ENCODE data around the gene TEX44.

TEX44 gene

GRCh38 chr2:231602859-231603467 lies 10.3 kb downstream of the TEX44 start:
- no peak for TF ChIP-seq AEBP2 (tag by site-specific recombination; IDR thresholded peaks at IDR 0.05; ENCODE audit: borderline replicate concordance)
- no peak for TF ChIP-seq KLF7 (tag by site-specific recombination; IDR thresholded peaks at IDR 0.05; ENCODE audit: borderline replicate concordance)
- TF ChIP-seq, protein P1, sequence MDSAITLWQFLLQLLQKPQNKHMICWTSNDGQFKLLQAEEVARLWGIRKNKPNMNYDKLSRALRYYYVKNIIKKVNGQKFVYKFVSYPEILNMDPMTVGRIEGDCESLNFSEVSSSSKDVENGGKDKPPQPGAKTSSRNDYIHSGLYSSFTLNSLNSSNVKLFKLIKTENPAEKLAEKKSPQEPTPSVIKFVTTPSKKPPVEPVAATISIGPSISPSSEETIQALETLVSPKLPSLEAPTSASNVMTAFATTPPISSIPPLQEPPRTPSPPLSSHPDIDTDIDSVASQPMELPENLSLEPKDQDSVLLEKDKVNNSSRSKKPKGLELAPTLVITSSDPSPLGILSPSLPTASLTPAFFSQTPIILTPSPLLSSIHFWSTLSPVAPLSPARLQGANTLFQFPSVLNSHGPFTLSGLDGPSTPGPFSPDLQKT (IDR thresholded peaks at IDR 0.05; ENCODE audit: borderline replicate concordance, low read depth, low read length) = no peak
- no peak for TF ChIP-seq ZNF19 (tag by site-specific recombination; IDR thresholded peaks at IDR 0.05; ENCODE audit: low read depth)
- no peak for TF ChIP-seq ZNF146 (tag by site-specific recombination; IDR thresholded peaks at IDR 0.05)
- TF ChIP-seq ZNF433 (tag by site-specific recombination; IDR thresholded peaks at IDR 0.05; ENCODE audit: low read depth) = no peak
- TF ChIP-seq ZNF704 (tag by site-specific recombination; IDR thresholded peaks at IDR 0.05) = no peak
- no peak for TF ChIP-seq IKZF3 (tag by site-specific recombination; IDR thresholded peaks at IDR 0.05)
- TF ChIP-seq MYNN (tag by site-specific recombination; IDR thresholded peaks at IDR 0.05; ENCODE audit: borderline replicate concordance) = no peak
- TF ChIP-seq ZNF132 (tag by site-specific recombination; IDR thresholded peaks at IDR 0.05; ENCODE audit: borderline replicate concordance) = no peak
- CTCF ChIA-PET = interaction anchor here (0.6 to 5.6 kb wide), 12 partner anchors 9 to 138 kb away, joined by 3 to 56 read pairs (median 6); partner anchors contain the start of genes NCL and TEX44
- Histone ChIP-seq H3K4me1 (ENCODE audit: control insufficient read depth, insufficient read depth, low read length) (peaks cover 3% of the 10 kb centered on the region; the same call in 1 of the 2 replicates), H3K4me3 (ENCODE audit: low read depth, low read length) (no peak overlapping the region), H3K36me3 (ENCODE audit: control insufficient read depth in 2 of 2, insufficient read depth in 1 of 2, low read length in 2 of 2) (no peaks in the 10 kb centered on the region), H3K9me3 (ENCODE audit: control insufficient read depth, insufficient read depth, low read depth, low read length) (no peaks in the 10 kb centered on the region), H3K27ac (ENCODE audit: extremely low read depth, low read depth, low read length) (no peak overlapping the region)
- POLR2A ChIA-PET = no interaction called here

DNA sequence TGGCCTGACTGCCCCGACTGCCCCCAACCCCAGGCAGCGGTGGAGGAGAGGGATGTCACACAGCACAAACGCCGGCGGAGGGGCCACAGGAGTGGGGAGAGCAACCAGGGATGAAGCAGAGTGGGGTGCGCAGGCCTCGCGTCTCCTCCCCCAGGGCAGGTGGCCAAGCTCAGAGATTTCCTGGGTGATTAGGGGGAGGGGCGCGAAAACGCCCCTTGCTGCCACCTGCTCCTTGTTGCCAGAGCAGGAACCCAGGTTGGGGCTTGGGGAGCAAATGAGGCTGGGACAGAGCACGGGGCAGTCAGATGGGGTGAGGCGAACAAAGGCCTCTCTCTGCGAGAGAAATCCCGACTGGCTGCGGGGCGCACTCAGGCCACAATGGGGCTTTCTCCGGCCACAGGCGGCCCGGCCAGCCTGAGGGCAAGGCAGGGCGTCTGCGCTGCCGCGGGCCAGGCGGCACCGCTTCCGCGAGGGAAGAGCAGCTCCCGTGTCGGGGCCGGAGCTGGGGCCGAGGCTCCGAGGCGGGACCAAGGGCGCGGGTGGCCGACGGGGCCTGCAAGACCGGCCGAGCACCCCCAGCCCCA lies 11.5 kb downstream of the TEX44 start:
- peak overlapping the region; percentile 83 for H3K27ac ChIP-seq (ENCODE audit: extremely low read depth, low read depth, low read length)
- ChIA-PET CTCF (interaction anchor here (0.6 to 12.2 kb wide), 4 partner anchors 23 to 298 kb away, joined by 5 to 231 read pairs (median 54); no protein-coding TSS in a partner anchor), POLR2A (interaction anchor here (0.9 to 1.4 kb wide), 5 partner anchors 10 to 140 kb away, joined by 3 to 7 read pairs (median 5); partner anchors contain the start of genes NCL and PTMA)
- peaks cover 3% of the 10 kb centered on the region; the same call in 1 of the 2 replicates for H3K4me1 ChIP-seq (ENCODE audit: control insufficient read depth, insufficient read depth, low read length)
- H3K9me3 ChIP-seq (ENCODE audit: control insufficient read depth, insufficient read depth, low read depth, low read length) = no peaks in the 10 kb centered on the region
- H3K4me3 ChIP-seq (ENCODE audit: low read depth, low read length) = peak overlapping the region; percentile 44
- H3K36me3 ChIP-seq (ENCODE audit: control insufficient read depth in 2 of 2, insufficient read depth in 1 of 2, low read length in 2 of 2) = no peaks in the 10 kb centered on the region
- TF ChIP-seq ZNF510 (tag by site-specific recombination; IDR thresholded peaks at IDR 0.05; ENCODE audit: insufficient replicate concordance) (no peak), ZNF596 (tag by site-specific recombination; IDR thresholded peaks at IDR 0.05) (0 out of 2 replicates have a peak, but pooled peaks have one; percentile 8), ZNF529 (tag by site-specific recombination; IDR thresholded peaks at IDR 0.05; ENCODE audit: insufficient replicate concordance) (no peak), CTCF (tag by site-specific recombination; IDR thresholded peaks at IDR 0.05) (0 out of 2 replicates have a peak, but pooled peaks have one; percentile 11), ZNF391 (tag by site-specific recombination; IDR thresholded peaks at IDR 0.05; ENCODE audit: borderline replicate concordance, low read depth) (0 out of 2 replicates have a peak, but pooled peaks have one; percentile 16), ZBTB8A (tag by site-specific recombination; IDR thresholded peaks at IDR 0.05) (peak; percentile 10), ZNF324 (tag by site-specific recombination; IDR thresholded peaks at IDR 0.05) (no peak), HIC1 (tag by site-specific recombination; IDR thresholded peaks at IDR 0.05) (peak; percentile 50; the same call in 1 of the 2 replicates), KLF9 (tag by site-specific recombination; IDR thresholded peaks at IDR 0.05; ENCODE audit: low read depth) (0 out of 2 replicates have a peak, but pooled peaks have one; percentile 15), ZNF335 (tag by site-specific recombination; conservative IDR thresholded peaks at IDR 0.05) (peak; percentile 74)
- TF ChIP-seq, protein P2, sequence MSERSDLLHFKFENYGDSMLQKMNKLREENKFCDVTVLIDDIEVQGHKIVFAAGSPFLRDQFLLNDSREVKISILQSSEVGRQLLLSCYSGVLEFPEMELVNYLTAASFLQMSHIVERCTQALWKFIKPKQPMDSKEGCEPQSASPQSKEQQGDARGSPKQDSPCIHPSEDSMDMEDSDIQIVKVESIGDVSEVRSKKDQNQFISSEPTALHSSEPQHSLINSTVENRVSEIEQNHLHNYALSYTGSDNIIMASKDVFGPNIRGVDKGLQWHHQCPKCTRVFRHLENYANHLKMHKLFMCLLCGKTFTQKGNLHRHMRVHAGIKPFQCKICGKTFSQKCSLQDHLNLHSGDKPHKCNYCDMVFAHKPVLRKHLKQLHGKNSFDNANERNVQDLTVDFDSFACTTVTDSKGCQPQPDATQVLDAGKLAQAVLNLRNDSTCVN (tag by site-specific recombination; optimal IDR thresholded peaks at IDR 0.05) = peak; percentile 38
- TF ChIP-seq, protein P3, sequence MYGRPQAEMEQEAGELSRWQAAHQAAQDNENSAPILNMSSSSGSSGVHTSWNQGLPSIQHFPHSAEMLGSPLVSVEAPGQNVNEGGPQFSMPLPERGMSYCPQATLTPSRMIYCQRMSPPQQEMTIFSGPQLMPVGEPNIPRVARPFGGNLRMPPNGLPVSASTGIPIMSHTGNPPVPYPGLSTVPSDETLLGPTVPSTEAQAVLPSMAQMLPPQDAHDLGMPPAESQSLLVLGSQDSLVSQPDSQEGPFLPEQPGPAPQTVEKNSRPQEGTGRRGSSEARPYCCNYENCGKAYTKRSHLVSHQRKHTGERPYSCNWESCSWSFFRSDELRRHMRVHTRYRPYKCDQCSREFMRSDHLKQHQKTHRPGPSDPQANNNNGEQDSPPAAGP (tag by site-specific recombination; IDR thresholded peaks at IDR 0.05) = 0 out of 2 replicates have a peak, but pooled peaks have one; percentile 14
